ENCODE measurements around the gene KCNIP4. TPM values are rescaled to one million over a fixed set of nuclear protein-coding genes. Genes with fewer than 3 reads are reported as not detected.

Gene KCNIP4
- polyA plus RNA-seq, 1 donor (not counting 4 experiments of a cell fraction or from before 2014, with no cell fraction given): 0.07 TPM

DNA sequence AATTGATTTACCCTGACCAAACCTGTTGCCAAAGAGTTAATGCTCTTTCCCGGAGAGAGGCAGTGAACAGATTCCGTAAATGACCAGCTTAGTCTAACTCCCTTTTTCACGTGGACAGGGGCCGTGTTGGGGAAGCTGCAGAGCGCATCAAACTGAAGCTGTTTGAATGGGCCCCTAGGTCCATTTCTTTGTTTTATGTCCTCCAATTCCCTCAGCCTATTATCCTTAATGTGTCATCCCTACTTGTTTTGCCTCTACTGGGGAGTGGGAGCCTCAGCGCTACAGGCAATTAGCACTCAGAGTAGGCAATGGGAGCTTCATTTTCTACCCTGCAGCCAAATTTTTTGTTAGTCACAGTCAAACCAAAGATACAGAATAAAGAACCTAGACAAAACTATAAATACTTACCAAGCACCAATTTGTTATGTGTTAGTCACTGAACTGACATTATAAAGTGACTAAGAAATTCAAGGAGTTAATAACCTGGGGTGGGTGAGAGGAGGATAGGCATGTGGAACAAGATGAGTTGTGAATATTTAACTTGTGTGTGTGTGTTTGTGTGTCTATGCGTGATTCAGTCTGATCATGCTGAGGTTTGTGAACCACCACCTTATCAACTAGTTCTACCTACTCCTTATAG lies 830.9 kb downstream of the KCNIP4 start:
- Histone ChIP-seq H3K4me2 (ENCODE audit: control insufficient read depth, extremely low read depth, insufficient read depth, low read depth, low read length) (no peak overlapping the region), H3K79me2 (ENCODE audit: control insufficient read depth, insufficient read depth, low read length) (no peaks in the 10 kb centered on the region), H2AFZ (ENCODE audit: control insufficient read depth, low read length) (no peak overlapping the region), H3K36me3 (ENCODE audit: control insufficient read depth in 2 of 2, extremely low read depth in 1 of 2, insufficient read depth in 2 of 2, low read length in 2 of 2) (no peaks in the 10 kb centered on the region), H4K20me1 (ENCODE audit: control insufficient read depth, extremely low read depth, insufficient read depth, low read length) (no peaks in the 10 kb centered on the region), H3K27me3 (ENCODE audit: control insufficient read depth, extremely low read depth, insufficient read depth, low read length) (peaks cover 3% of the 10 kb centered on the region), H3K4me1 (ENCODE audit: control insufficient read depth, extremely low read depth, insufficient read depth, low read length) (no peaks in the 10 kb centered on the region), H3K9me3 (ENCODE audit: control insufficient read depth, low read depth, low read length) (no peaks in the 10 kb centered on the region), H3K9ac (ENCODE audit: control insufficient read depth, extremely low read depth, insufficient read depth, low read length) (no peak overlapping the region), H3K27ac (ENCODE audit: control insufficient read depth, insufficient read depth, low read length) (no peak overlapping the region), H3K9me1 (ENCODE audit: control insufficient read depth, extremely low read depth, insufficient read depth, low read length) (no peaks in the 10 kb centered on the region), H3K4me3 (ENCODE audit: control insufficient read depth in 2 of 3, extremely low read depth in 1 of 3, insufficient read depth in 2 of 3, low read depth in 1 of 3, low read length in 3 of 3) (no peak overlapping the region)
- no peak for TF ChIP-seq EZH2 (IDR thresholded peaks at IDR 0.05; ENCODE audit: low read length)
- TF ChIP-seq, protein P1, sequence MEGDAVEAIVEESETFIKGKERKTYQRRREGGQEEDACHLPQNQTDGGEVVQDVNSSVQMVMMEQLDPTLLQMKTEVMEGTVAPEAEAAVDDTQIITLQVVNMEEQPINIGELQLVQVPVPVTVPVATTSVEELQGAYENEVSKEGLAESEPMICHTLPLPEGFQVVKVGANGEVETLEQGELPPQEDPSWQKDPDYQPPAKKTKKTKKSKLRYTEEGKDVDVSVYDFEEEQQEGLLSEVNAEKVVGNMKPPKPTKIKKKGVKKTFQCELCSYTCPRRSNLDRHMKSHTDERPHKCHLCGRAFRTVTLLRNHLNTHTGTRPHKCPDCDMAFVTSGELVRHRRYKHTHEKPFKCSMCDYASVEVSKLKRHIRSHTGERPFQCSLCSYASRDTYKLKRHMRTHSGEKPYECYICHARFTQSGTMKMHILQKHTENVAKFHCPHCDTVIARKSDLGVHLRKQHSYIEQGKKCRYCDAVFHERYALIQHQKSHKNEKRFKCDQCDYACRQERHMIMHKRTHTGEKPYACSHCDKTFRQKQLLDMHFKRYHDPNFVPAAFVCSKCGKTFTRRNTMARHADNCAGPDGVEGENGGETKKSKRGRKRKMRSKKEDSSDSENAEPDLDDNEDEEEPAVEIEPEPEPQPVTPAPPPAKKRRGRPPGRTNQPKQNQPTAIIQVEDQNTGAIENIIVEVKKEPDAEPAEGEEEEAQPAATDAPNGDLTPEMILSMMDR (optimal IDR thresholded peaks at IDR 0.05 in 1 of 3, IDR thresholded peaks at IDR 0.05 in 1 of 3, conservative IDR thresholded peaks at IDR 0.05 in 1 of 3; ENCODE audit: extremely low read depth in 1 of 3, insufficient read depth in 2 of 3, low read length in 3 of 3): no peak
- FAIRE-seq: no peak
- no peak for DNase-seq (ENCODE audit: low read depth, low spot score)
- dilution Hi-C loops (cut with MboI; ENCODE audit: extremely low pct_ligation_motif_present, low sequenced_read_pairs): no loop called here

DNA sequence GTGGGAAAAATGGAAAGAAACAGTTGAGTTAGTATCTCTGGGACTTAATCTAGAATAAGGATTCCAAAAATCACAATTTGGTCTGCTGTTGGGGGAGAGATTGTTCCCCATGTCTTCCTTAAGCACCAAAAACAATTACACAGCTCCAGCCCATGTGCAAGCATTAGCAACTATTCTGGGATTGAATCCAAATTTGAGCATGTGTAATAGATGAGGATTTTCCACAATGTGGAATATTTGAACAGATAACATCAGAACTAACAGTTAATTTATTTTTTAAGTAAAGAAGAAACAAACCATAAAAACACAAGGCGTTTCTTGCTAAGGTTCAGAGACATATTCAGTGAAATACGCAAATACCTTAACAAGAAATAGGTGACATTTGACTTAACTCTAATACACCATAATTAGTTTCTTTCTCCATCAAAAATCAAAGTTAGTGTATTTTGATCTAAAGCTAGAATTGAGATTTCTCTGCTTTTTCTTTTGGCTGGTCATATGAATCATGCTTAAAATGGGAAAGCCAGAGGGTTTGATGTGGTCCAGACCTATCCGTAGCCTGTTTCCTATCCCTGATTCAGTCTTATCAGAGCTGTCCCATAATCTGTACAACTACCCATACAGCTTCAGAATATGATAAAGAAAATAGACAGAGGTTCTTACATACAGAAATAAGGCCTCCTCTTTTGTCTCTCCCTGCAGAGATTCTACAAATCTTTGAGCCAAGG lies 834.9 kb downstream of the KCNIP4 start:
- H2AFZ ChIP-seq (ENCODE audit: control insufficient read depth, low read length): no peak overlapping the region
- no peaks in the 10 kb centered on the region for H3K4me1 ChIP-seq (ENCODE audit: control insufficient read depth, extremely low read depth, insufficient read depth, low read length)
- DNase-seq (ENCODE audit: low read depth, low spot score) (no peak), FAIRE-seq (no peak)
- no peaks in the 10 kb centered on the region for H3K36me3 ChIP-seq (ENCODE audit: control insufficient read depth in 2 of 2, extremely low read depth in 1 of 2, insufficient read depth in 2 of 2, low read length in 2 of 2)
- H3K9ac ChIP-seq (ENCODE audit: control insufficient read depth, extremely low read depth, insufficient read depth, low read length): no peak overlapping the region
- H3K4me2 ChIP-seq (ENCODE audit: control insufficient read depth, extremely low read depth, insufficient read depth, low read depth, low read length): no peak overlapping the region
- peaks cover 3% of the 10 kb centered on the region for H3K27me3 ChIP-seq (ENCODE audit: control insufficient read depth, extremely low read depth, insufficient read depth, low read length)
- H3K9me3 ChIP-seq (ENCODE audit: control insufficient read depth, low read depth, low read length): no peaks in the 10 kb centered on the region
- dilution Hi-C loops (cut with MboI; ENCODE audit: extremely low pct_ligation_motif_present, low sequenced_read_pairs): no loop called here
- no peaks in the 10 kb centered on the region for H3K9me1 ChIP-seq (ENCODE audit: control insufficient read depth, extremely low read depth, insufficient read depth, low read length)
- no peak overlapping the region for H3K27ac ChIP-seq (ENCODE audit: control insufficient read depth, insufficient read depth, low read length)
- H4K20me1 ChIP-seq (ENCODE audit: control insufficient read depth, extremely low read depth, insufficient read depth, low read length): no peaks in the 10 kb centered on the region
- H3K4me3 ChIP-seq (ENCODE audit: control insufficient read depth in 2 of 3, extremely low read depth in 1 of 3, insufficient read depth in 2 of 3, low read depth in 1 of 3, low read length in 3 of 3): no peak overlapping the region
- TF ChIP-seq, protein P1 (optimal IDR thresholded peaks at IDR 0.05 in 1 of 3, IDR thresholded peaks at IDR 0.05 in 1 of 3, conservative IDR thresholded peaks at IDR 0.05 in 1 of 3; ENCODE audit: extremely low read depth in 1 of 3, insufficient read depth in 2 of 3, low read length in 3 of 3): no peak
- TF ChIP-seq EZH2 (IDR thresholded peaks at IDR 0.05; ENCODE audit: low read length): no peak
- no peaks in the 10 kb centered on the region for H3K79me2 ChIP-seq (ENCODE audit: control insufficient read depth, insufficient read depth, low read length)

All from keratinocyte (primary cell).